HAP-1 (cell line): ENCODE measurements around the gene KCNC1.

Experiments
- DNase-seq, 2 experiments: peaks; one replicate each; pipeline ENCODE4 v3.0.0-alpha.2; 2016 to 2020; ENCODE audit warnings: low spot score in 2 of 2
- H3K27me3 ChIP-seq: fragments of 250-450 bp; sonication (Bioruptor Pico); 2 replicates; pipeline ENCODE4 v1.5.1; 2020; ENCODE audit warnings: low read depth, mild to moderate bottlenecking, moderate library complexity
- H3K36me3 ChIP-seq: fragments of 250-450 bp; sonication (Bioruptor Pico); replicated peaks from 2 replicates; pipeline ENCODE4 v1.5.1; 2020; ENCODE audit warnings: mild to moderate bottlenecking
- H3K4me1 ChIP-seq: fragments of 250-450 bp; sonication (Bioruptor Pico); 2 replicates; pipeline ENCODE4 v1.5.1; 2020; ENCODE audit warnings: mild to moderate bottlenecking
- H3K4me3 ChIP-seq: fragments of 250-450 bp; sonication (Bioruptor Pico); 2 replicates; pipeline ENCODE4 v1.5.1; 2020; ENCODE audit warnings: mild to moderate bottlenecking, moderate library complexity
- H3K9me3 ChIP-seq: fragments of 250-450 bp; sonication (Bioruptor Pico); 2 replicates; pipeline ENCODE4 v1.5.1; 2020; ENCODE audit warnings: mild to moderate bottlenecking, moderate library complexity
- in situ Hi-C: fragments of 300-500 bp; cut with MboI; formaldehyde crosslinking; loops from 3 replicates; pipeline ENCODE4 v1.14.3; 2020; ENCODE audit warnings: low sequenced_read_pairs, inconsistent platforms, mixed read lengths

The KCNC1 gene

GRCh38 chr11:17719938-17720795 is 14.4 kb upstream of the KCNC1 start:
- H3K9me3 ChIP-seq: no peaks in the 10 kb centered on the region
- in situ Hi-C loops: loop anchor here (10.0 kb wide), 2 partner anchors 125 to 255 kb away; no protein-coding TSS in a partner anchor
- no peak for DNase-seq
- H3K4me1 ChIP-seq: no peaks in the 10 kb centered on the region
- no peak overlapping the region for H3K4me3 ChIP-seq
- H3K27me3 ChIP-seq: peaks cover 40% of the 10 kb centered on the region
- no peaks in the 10 kb centered on the region for H3K36me3 ChIP-seq

- H3K4me1 ChIP-seq: no peaks in the 10 kb centered on the region
- no peak for DNase-seq
- in situ Hi-C loops: loop anchor here (10.0 kb wide), 2 partner anchors 126 to 254 kb away; no protein-coding TSS in a partner anchor
- peaks cover 37% of the 10 kb centered on the region for H3K27me3 ChIP-seq
- H3K4me3 ChIP-seq: no peak overlapping the region
- H3K36me3 ChIP-seq: no peaks in the 10 kb centered on the region
- H3K9me3 ChIP-seq: no peaks in the 10 kb centered on the region
These were observed 13.8 kb upstream of the KCNC1 start for GRCh38 chr11:17720796-17721171.

GRCh38 chr11:17721242-17721999 is 13.2 kb upstream of the KCNC1 start:
- DNase-seq: no peak

GRCh38 chr11:17722000-17722643 is 12.5 kb upstream of the KCNC1 start:
- no peaks in the 10 kb centered on the region for H3K9me3 ChIP-seq
- H3K4me3 ChIP-seq: no peak overlapping the region
- no peak for DNase-seq
- peaks cover 34% of the 10 kb centered on the region for H3K27me3 ChIP-seq
- H3K36me3 ChIP-seq: no peaks in the 10 kb centered on the region
- no peaks in the 10 kb centered on the region for H3K4me1 ChIP-seq
- in situ Hi-C loops: loop anchor here (10.0 kb wide), 2 partner anchors 127 to 253 kb away; no protein-coding TSS in a partner anchor

More at GRCh38 chr11:17721242-17721999, 13.2 kb upstream of the KCNC1 start:
- Histone ChIP-seq H3K4me1 (no peaks in the 10 kb centered on the region), H3K9me3 (no peaks in the 10 kb centered on the region), H3K4me3 (no peak overlapping the region), H3K27me3 (peaks cover 34% of the 10 kb centered on the region), H3K36me3 (no peaks in the 10 kb centered on the region)
- in situ Hi-C loops: loop anchor here (10.0 kb wide), 2 partner anchors 127 to 253 kb away; no protein-coding TSS in a partner anchor

GRCh38 chr11:17724020-17724908 is 10.3 kb upstream of the KCNC1 start:
- Histone ChIP-seq H3K27me3 (peaks cover 21% of the 10 kb centered on the region), H3K4me3 (no peak overlapping the region), H3K4me1 (no peaks in the 10 kb centered on the region), H3K9me3 (no peaks in the 10 kb centered on the region), H3K36me3 (no peaks in the 10 kb centered on the region)
- in situ Hi-C loops: loop anchor here (10.0 kb wide), 2 partner anchors 129 to 251 kb away; no protein-coding TSS in a partner anchor
- DNase-seq: no peak

GRCh38 chr11:17725174-17725573 is 9.4 kb upstream of the KCNC1 start:
- in situ Hi-C loops: loop anchor here (10.0 kb wide), 2 partner anchors 130 to 250 kb away; no protein-coding TSS in a partner anchor
- Histone ChIP-seq H3K4me3 (no peak overlapping the region), H3K9me3 (no peaks in the 10 kb centered on the region), H3K4me1 (no peaks in the 10 kb centered on the region), H3K27me3 (peaks cover 21% of the 10 kb centered on the region), H3K36me3 (no peaks in the 10 kb centered on the region)
- DNase-seq: no peak

- in situ Hi-C loops: no loop called here
- Histone ChIP-seq H3K4me1 (no peaks in the 10 kb centered on the region), H3K27me3 (peaks cover 2% of the 10 kb centered on the region; the same call in 1 of the 2 replicates)
These were observed 4.4 kb upstream of the KCNC1 start for GRCh38 chr11:17730137-17730536.

GRCh38 chr11:17730608-17731462 is 3.7 kb upstream of the KCNC1 start:
- no peaks in the 10 kb centered on the region for H3K4me1 ChIP-seq
- no peaks in the 10 kb centered on the region for H3K9me3 ChIP-seq
- H3K36me3 ChIP-seq: no peaks in the 10 kb centered on the region
- no peaks in the 10 kb centered on the region for H3K27me3 ChIP-seq
- in situ Hi-C loops: no loop called here
- DNase-seq: peak; percentile 76 to 91
- no peak overlapping the region for H3K4me3 ChIP-seq

More at GRCh38 chr11:17730137-17730536, 4.4 kb upstream of the KCNC1 start:
- no peak for DNase-seq
- Histone ChIP-seq H3K36me3 (no peaks in the 10 kb centered on the region), H3K4me3 (no peak overlapping the region), H3K9me3 (no peaks in the 10 kb centered on the region)

- H3K27me3 ChIP-seq: no peaks in the 10 kb centered on the region
- H3K4me3 ChIP-seq: no peak overlapping the region
- H3K36me3 ChIP-seq: no peaks in the 10 kb centered on the region
- in situ Hi-C loops: no loop called here
- no peaks in the 10 kb centered on the region for H3K9me3 ChIP-seq
- H3K4me1 ChIP-seq: no peaks in the 10 kb centered on the region
- no peak for DNase-seq
These were observed 1.3 kb upstream of the KCNC1 start for GRCh38 chr11:17733261-17733660.

- Histone ChIP-seq H3K4me1 (no peaks in the 10 kb centered on the region; the same call in 1 of the 2 replicates), H3K9me3 (no peaks in the 10 kb centered on the region), H3K36me3 (no peaks in the 10 kb centered on the region), H3K27me3 (no peaks in the 10 kb centered on the region), H3K4me3 (peak overlapping the region; percentile 43)
- in situ Hi-C loops: no loop called here
- peak; percentile 49 to 82 for DNase-seq
These were observed 621 bp downstream of the KCNC1 start for GRCh38 chr11:17734986-17735817.

- no peaks in the 10 kb centered on the region for H3K9me3 ChIP-seq
- H3K4me3 ChIP-seq: peak overlapping the region; percentile 43
- DNase-seq: peak in 1 of 2 experiments; percentile 37
- no peaks in the 10 kb centered on the region; the same call in 1 of the 2 replicates for H3K4me1 ChIP-seq
- in situ Hi-C loops: no loop called here
- H3K36me3 ChIP-seq: no peaks in the 10 kb centered on the region
- H3K27me3 ChIP-seq: no peaks in the 10 kb centered on the region
These were observed 1.4 kb downstream of the KCNC1 start for GRCh38 chr11:17735818-17736578.
